ENCODE results near the gene CEP162.
"Not testable (repeated sequence)": the region's sequence is repeated elsewhere in the genome, so short reads cannot be mapped to it uniquely, and the experiment has no call there.

Gene CEP162

DNA sequence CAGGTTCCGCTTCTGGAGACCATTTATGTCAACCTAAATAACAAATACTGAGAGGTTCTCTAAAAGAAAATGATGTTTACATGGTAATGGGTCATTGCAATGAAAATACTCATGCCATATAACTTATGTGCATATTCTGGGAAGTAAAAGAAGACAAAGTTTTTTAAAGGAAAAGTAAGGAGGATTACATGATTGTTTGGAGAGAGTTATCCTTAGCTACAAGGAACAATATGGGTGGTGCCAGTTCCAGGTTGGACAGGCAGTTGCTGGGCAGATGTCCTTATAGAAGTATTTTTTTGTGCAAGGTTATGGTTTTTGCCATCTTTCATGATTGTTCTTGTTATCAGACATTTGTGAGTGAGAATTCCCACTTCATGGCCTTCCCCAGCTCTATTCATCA, 141.4 kb downstream of the CEP162 start:
- DNase-seq, result no peak
- H3K36me3 ChIP-seq (replicated peaks), result no peaks in the 10 kb centered on the region
- H3K27me3 ChIP-seq (replicated peaks), result no peaks in the 10 kb centered on the region
- H3K4me3 ChIP-seq (ENCODE audit: low read depth, low read length), result no peak overlapping the region
- TF ChIP-seq, protein P1, sequence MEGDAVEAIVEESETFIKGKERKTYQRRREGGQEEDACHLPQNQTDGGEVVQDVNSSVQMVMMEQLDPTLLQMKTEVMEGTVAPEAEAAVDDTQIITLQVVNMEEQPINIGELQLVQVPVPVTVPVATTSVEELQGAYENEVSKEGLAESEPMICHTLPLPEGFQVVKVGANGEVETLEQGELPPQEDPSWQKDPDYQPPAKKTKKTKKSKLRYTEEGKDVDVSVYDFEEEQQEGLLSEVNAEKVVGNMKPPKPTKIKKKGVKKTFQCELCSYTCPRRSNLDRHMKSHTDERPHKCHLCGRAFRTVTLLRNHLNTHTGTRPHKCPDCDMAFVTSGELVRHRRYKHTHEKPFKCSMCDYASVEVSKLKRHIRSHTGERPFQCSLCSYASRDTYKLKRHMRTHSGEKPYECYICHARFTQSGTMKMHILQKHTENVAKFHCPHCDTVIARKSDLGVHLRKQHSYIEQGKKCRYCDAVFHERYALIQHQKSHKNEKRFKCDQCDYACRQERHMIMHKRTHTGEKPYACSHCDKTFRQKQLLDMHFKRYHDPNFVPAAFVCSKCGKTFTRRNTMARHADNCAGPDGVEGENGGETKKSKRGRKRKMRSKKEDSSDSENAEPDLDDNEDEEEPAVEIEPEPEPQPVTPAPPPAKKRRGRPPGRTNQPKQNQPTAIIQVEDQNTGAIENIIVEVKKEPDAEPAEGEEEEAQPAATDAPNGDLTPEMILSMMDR (IDR thresholded peaks at IDR 0.05; ENCODE audit: low read depth, low read length, missing control alignments), result no peak
- in situ Hi-C loops (cut with HindIII; ENCODE audit: low pct_ligation_motif_present, low sequenced_read_pairs), result no loop called here
- H3K27ac ChIP-seq, result no peak overlapping the region

DNA sequence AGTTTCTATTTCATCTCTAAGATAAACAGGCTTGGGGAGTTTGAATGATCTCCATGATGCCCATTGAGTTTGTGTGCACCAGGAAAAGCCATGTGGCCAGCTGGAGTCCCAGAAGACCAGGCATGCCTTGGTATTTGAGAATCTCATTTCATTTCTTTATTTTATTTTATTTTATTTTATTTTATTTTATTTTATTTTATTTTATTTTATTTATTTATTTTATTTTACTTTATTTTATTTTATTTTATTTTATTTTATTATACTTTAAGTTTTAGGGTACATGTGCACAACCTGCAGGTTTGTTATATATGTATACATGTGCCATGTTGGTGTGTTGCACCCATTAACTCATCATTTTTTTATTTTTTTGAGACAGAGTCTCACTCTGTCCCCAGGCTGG, 142.7 kb downstream of the CEP162 start:
- H3K27me3 ChIP-seq (replicated peaks); H3K36me3 ChIP-seq (replicated peaks); DNase-seq; H3K27ac ChIP-seq; H3K4me3 ChIP-seq (ENCODE audit: low read depth, low read length); in situ Hi-C loops (cut with HindIII; ENCODE audit: low pct_ligation_motif_present, low sequenced_read_pairs): not testable (repeated sequence)

DNA sequence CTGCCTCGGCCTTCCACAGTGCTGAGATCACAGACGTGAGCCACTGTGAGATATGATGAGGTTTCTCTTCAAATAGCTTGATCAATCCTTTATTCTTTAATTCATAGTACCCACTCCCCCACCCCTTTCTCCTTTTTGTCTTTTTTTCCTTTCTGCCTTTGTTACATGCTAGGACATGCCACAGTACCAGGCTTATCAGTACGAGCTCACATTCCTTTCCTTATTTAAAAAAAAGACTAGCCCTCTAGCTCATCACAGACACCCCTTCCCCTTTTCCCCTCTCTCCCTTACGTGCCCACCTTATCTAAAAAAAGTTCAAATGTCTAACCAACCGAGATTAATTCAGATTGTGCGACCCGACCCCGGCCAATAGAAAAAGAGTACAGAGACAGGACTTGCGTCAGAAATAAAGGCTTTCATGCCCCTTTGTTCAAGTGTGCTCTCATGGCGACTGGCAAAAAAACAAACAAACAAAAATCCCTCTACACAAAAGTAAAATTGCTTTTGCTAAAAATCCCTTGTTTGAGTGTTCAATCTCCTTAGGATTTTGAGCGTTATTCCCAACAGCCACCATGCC, 144.7 kb downstream of the CEP162 start:
- in situ Hi-C loops (cut with HindIII; ENCODE audit: low pct_ligation_motif_present, low sequenced_read_pairs), result no loop called here
- no peaks in the 10 kb centered on the region for H3K27me3 ChIP-seq (replicated peaks)
- TF ChIP-seq, protein P1 (IDR thresholded peaks at IDR 0.05; ENCODE audit: low read depth, low read length, missing control alignments), result no peak

DNA sequence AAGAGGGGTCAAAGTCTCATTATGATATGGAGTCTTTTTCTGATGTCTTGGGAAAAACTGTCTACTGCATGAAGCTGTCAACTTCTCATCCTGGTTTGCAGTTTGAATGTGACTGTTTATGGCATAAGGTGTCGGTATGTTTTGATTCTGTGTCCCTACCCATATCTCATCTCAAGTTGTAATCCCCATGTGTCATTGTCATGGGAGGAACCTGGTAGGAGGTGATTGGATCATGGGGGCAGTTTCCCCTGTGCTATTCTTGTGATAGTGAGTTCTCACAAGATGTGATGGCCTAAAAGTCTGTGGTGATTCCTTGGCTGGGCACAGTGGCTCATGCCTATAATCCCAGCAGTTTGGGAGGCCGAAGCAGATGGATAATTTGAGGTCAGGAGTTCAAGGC, 146.2 kb downstream of the CEP162 start:
- in situ Hi-C loops (cut with HindIII; ENCODE audit: low pct_ligation_motif_present, low sequenced_read_pairs), result no loop called here

More for the DNA sequence above, 144.7 kb downstream of the CEP162 start:
- H3K36me3 ChIP-seq (replicated peaks), result no peaks in the 10 kb centered on the region
- H3K4me3 ChIP-seq (ENCODE audit: low read depth, low read length), result no peak overlapping the region
- no peak for DNase-seq
- H3K27ac ChIP-seq, result no peak overlapping the region

DNA sequence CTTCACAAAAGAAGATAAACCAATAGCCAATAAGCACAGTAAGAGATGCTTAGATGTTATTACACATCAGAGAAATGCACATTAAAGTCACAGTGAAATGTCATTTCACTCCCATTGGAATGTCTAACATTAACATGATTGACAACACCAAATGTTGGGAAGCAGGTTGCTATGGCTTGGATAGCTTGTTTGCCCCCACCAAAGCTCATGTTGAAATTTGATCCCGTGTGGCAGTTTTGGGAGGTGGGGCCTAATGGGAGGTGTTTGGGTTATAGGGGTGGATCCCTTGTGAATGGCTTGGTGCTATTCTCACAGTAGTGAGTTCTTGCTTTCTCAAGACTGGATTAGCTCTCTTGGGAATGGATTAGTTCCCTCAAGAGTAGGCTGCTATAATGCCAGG, 149.1 kb downstream of the CEP162 start:
- Histone ChIP-seq H3K27me3 (replicated peaks) (no peaks in the 10 kb centered on the region), H3K4me3 (ENCODE audit: low read depth, low read length) (no peak overlapping the region), H3K27ac (no peak overlapping the region), H3K36me3 (replicated peaks) (no peaks in the 10 kb centered on the region)
- TF ChIP-seq, protein P1 (IDR thresholded peaks at IDR 0.05; ENCODE audit: low read depth, low read length, missing control alignments), result no peak
- in situ Hi-C loops (cut with HindIII; ENCODE audit: low pct_ligation_motif_present, low sequenced_read_pairs), result no loop called here
- DNase-seq, result no peak

More for the DNA sequence above, 146.2 kb downstream of the CEP162 start:
- no peaks in the 10 kb centered on the region for H3K36me3 ChIP-seq (replicated peaks)
- DNase-seq, result no peak
- H3K27ac ChIP-seq, result no peak overlapping the region
- no peaks in the 10 kb centered on the region for H3K27me3 ChIP-seq (replicated peaks)
- TF ChIP-seq, protein P1 (IDR thresholded peaks at IDR 0.05; ENCODE audit: low read depth, low read length, missing control alignments), result no peak
- no peak overlapping the region for H3K4me3 ChIP-seq (ENCODE audit: low read depth, low read length)

DNA sequence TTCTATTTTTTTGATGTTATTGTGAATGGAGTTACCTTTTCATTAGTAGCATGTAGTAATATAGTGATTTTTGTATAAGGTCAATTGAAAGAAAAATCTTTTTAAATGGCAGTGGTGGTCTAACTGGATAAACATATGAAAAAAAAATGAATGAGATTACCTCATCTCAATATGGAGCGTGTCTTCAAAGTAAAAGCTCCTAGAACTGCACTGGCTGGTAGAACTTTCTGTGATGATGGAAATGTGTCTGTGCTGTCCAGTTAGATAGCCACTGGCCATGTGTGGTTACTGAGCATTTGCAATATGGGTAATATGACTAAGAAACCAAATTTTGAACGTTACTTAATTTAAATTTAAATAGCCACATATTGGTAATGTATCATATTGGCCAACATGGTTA, 149.8 kb downstream of the CEP162 start:
- TF ChIP-seq, protein P1 (IDR thresholded peaks at IDR 0.05; ENCODE audit: low read depth, low read length, missing control alignments), result no peak
- H3K36me3 ChIP-seq (replicated peaks), result no peaks in the 10 kb centered on the region
- H3K4me3 ChIP-seq (ENCODE audit: low read depth, low read length), result no peak overlapping the region
- DNase-seq, result no peak
- no peak overlapping the region for H3K27ac ChIP-seq
- H3K27me3 ChIP-seq (replicated peaks), result no peaks in the 10 kb centered on the region
- in situ Hi-C loops (cut with HindIII; ENCODE audit: low pct_ligation_motif_present, low sequenced_read_pairs), result no loop called here
